ENCODE results near the gene SHISA7.
A peak's percentile ranks its signal among the peaks of the same experiment; 100 is the strongest.
"Not testable (repeated sequence)": the region's sequence is repeated elsewhere in the genome, so short reads cannot be mapped to it uniquely, and the experiment has no call there.

The SHISA7 gene

DNA sequence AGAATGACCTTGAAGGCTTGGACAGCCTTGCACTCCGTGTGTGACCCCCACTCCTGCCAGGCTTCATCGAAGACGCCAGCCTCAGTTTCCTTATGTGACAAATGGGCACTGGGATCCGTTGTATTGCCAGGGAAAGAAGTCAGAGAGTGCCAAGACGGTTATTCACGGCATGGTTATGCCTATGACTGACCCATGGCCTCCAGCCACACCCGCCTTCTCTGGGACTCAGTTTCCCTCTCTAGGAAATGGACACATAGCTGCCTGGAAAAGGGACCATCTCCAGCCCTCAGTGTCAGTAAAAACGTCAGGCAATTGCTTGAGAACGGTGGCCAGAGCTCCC is 34.6 kb downstream of the SHISA7 start:
- no peak for DNase-seq

DNA sequence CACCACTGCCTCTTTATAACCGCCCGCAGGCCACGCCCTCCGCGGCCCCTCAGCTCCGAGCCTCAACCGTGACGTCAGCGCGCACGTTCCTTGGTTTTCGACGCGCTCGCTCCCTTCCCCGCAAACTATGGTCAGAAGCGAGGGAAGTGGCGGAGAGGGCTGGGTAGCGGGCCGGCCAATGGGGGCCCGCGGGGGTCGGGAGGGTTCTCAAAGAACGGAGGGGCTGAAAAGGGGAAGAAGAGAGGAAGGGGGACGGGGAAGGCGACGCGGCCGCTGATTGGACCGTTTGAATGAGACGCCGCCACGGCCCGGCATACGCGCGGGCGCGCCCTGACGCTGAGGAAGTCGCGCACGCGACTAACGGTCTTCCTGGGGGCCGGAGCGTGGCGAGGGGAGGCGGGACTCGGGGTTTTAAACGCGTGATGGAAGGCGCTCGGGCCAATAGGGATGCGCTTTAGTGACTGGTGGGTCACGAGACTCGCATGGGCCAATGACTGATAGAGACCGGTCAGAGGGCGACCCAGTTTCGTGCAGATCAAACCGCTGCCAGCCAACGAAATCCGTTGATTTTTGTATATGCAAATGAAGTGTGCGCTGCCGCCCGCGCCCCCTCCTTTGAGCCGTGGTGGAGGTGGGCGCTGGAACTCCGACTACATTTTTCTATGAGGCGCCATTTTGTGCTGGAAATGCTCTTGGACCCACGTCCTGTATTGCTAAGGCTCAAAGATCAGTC is 35.1 kb downstream of the SHISA7 start:
- peak; percentile 99 for DNase-seq

DNA sequence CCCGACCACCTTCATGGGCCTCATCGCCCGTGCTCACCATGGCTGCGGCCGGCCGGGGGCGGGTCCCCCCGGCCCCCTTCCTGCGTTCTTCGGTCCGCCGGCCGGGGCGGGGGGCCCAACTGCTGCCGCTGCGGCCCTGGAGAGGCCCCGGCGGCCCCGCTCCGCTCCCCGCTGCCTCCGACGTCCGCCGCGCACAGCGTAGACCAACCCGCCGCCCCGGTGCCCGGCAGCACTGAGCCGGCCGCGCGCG is 35.6 kb downstream of the SHISA7 start, which contains the start of gene UBE2S:
Gene UBE2S, minus strand, starts transcription at position 239 of the 250 bp plus-strand sequence. Its CDS starts 199 bp downstream, at position 40.
- DNase-seq, result not testable (repeated sequence)

DNA sequence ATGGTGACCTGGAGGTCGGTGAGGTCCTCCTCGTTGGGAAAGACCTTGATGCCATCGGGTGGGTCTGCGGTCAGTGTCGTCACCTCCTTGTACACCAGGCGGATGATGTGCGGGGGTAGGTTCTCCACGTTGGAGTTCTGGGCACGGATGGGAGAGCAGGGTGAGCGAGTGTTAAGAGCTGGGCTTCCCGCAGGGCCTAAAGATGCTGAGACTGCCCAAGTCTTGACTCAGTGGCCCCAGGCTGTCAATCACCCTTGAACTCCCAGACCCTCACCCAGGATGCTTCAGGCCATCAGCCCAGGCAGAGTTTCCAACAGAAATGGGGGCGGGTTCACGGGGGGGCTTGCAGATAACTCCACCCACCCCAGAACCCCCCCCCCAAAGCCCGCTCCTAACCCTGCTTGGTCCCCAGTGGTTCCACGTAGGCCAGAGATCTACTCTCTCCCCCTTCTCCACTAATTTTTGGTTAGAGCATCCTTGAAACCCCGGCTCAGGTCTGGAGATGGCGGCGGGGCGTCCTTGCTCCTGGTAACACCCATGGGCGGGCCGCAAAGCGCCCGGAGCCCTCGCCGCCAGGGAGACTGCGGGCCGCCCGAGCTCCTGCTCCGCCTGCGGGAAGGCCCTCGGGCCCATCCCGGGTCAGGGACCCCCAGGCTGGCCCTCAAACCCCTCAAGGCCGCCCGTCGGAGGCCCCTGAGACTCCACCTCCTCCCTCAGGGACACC is 36.1 kb downstream of the SHISA7 start:
- peak; percentile 25 for DNase-seq

DNA sequence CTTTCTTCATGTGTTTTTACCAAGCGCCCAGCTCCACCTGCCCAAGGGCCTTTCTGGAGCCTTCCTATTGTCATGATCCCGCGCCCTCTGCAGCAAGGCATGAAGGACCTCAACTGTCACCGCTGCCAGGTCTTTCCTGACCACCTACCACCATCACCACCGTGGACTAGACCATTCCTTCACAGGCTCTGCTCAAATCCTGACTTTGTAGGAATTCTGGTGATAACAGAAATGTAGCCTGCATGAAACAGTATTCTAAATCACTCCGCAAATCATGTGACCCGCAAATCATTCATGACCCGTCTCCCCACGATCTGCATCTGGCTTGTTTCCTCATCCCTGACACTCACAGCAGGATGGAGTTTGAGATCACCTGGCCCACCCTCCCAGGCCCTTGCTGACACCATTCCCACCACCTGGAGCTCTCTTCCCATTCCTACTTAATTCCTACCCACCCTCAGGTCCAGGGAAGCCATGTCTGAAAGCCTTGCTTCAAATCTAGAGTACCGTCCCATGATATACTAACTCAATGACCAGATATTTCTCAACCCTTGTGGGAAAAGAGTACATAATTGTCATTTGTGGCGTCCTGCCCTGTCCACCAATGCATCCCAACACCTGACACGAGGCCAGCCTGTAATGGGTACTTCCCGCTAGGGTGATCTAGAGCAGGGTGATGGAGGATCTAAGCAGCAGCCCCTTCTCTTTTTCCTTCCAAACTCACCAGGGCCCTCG is 36.8 kb downstream of the SHISA7 start:
- DNase-seq, result no peak

DNA sequence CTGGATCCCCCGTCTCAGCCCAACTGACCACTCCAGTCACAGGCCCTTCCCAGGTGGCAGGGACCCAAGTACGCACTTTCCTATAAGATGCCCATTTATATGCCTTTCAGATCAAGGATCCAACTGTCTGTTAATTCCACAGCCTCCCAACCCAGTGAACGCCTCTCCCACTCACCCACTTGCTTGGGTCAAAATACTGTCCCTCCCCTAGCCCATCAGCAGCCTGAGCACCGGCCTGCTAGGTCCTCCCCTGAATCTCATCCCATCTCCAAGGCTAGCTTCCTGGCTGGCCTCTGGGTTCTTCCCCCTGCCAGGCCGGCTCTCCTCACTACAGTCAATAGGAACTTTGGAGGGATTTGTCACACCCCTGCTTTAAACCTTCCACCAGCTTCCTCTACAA is 37.5 kb downstream of the SHISA7 start:
- DNase-seq, result no peak

DNA sequence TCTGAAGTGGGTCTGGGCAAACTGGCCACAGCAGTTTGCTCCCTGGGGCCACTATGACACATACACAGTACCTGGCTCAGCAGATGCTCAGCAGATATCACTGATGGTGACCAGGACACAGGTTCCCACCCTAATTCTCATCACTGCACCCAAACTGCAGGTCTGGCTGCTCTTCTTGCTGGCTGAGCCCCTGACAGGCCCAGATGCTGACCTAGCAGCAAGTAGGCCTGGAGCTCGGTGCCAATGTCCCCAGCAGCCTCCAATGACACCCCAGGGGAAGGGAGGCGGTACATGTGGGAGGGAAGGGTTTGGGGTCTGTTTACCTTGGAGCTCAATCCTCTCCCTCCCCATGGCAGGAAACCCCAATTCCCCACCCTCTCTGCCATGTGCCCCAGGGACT is 40.6 kb downstream of the SHISA7 start:
- DNase-seq, result no peak

DNA sequence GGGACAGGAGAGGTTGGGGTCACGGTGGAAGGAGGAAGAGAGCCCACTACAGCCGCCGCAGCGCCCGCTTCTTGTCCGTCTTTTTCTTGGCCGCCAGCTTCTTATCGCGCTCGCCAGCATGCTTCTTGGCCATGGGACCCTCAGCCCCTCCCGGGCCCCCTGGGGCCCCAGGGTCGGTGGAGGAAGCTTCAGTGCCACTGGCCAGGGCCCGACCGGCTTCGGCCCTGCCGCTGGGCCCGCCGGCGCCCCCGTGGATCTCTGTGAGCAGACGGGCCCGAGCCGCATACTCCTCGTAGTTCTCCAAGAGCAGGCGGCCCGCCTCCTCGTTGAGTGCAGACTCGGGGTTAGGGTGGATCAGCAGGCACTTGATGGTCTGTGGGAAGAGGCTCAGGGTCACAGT is 41.7 kb downstream of the SHISA7 start:
- DNase-seq, result not testable (repeated sequence)

DNA sequence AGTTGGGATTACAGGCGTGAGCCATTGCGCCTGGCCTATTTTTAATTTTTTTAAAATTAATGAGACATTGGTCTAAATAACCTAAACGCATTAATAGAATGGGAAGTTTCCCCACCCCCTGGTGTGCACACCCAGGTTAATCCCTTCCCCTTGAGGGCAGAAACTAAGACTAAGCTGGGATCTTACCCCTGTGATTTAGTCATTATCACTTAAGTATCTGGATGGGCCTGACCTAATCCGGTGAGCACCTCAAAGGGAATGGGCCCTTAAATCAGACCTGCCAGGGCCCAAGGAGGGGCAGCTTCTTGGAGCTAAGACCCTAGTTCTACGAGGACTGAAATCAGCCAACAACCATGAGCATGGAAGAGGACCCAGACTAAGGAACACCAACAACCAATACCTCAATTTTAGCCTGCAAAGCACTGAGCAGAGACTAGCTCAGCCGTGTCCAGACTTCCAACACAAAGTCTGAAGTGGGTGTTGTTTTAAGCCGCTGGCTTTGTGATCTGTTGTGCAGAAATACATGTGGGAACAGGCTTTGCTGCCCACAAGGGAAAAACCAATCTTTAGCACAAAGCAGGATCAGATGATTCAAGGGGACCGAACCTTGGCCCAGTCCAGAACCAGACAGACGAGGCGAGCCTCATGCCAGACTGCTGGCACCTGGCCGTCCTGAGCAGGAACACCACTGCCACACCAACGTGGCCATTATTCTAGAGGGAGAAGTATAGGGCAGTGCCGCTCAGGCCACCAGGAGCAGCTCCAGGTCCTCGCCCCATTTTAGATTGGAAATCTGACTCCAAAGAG is 42.6 kb downstream of the SHISA7 start:
- no peak for DNase-seq

DNA sequence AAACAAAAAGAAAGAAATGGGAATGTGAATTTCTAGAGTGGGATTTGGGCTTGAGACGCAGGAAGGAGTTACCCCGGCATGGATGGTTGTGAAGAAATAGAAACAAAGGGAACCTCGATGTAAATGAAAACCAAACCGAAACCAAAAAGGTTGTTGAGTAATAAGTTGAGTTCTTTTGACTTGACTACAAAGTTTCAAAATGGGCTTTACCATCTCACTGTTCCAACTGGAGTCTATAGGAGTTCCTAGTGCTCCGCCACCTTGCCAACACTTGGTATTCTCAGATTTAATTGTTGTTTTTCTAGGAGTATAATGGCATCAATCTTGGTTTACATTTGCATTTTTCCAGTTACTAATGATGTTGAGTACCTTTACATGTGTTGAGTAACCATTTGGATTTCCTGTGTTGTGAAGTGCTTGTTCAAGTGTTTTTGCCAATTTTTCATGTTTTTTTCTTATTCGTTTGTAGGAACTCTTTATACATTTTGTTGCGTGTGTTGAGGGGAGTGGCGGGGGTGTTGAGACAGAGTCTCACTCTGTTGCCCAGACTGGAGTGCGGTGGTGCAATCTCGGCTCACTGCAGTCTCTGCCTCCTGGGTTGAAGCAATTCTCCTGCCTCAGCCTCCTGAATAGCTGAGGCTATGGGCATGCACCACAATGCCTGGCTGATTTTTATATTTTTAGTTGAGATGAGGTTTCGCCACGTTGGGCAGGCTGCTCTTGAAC is 44.7 kb downstream of the SHISA7 start:
- no peak for DNase-seq

DNA sequence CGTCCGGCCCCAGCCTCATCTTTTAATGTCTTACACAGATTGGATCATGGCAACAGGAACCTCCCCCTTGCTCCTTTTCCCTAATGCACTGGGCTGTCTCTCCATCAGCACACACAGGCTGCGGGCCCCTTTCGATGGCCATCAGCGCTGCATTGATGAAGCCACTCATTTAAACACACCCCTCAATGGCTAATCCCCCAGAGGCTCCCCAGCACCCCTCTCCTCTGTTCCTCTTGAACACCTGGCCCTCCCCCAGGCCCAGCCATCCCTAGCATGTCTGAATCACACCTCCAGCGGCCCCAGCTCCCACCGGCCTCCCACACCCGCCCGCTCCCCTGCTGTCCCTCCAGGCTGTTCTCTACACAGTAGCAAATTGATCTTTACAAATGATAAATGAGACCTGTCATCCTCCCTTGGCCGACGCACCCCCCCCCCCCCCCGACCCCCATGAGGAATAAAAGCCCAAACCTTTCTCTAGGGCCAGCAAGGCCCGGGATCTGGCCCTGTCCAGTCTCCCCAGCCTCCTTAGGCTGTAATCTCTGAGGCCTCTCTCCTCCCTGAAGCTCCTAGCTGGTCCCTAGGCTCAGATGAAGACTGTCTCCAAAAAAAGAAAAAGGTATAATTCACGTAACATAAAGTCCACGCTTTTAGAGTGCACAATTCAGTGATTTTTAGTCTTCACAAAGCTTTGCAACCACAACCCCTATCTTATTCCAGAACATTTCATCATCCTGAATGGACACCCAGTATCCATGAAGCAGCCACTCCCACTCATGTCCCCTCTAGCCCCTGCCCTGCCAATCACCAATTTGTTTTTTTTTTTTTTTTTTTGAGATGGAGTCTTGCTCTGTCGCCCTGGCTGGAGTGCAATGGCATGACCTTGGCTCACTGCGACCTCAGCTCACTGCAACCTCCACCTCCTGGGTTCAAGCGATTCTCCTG is 50.0 kb downstream of the SHISA7 start:
- DNase-seq, result no peak

DNA sequence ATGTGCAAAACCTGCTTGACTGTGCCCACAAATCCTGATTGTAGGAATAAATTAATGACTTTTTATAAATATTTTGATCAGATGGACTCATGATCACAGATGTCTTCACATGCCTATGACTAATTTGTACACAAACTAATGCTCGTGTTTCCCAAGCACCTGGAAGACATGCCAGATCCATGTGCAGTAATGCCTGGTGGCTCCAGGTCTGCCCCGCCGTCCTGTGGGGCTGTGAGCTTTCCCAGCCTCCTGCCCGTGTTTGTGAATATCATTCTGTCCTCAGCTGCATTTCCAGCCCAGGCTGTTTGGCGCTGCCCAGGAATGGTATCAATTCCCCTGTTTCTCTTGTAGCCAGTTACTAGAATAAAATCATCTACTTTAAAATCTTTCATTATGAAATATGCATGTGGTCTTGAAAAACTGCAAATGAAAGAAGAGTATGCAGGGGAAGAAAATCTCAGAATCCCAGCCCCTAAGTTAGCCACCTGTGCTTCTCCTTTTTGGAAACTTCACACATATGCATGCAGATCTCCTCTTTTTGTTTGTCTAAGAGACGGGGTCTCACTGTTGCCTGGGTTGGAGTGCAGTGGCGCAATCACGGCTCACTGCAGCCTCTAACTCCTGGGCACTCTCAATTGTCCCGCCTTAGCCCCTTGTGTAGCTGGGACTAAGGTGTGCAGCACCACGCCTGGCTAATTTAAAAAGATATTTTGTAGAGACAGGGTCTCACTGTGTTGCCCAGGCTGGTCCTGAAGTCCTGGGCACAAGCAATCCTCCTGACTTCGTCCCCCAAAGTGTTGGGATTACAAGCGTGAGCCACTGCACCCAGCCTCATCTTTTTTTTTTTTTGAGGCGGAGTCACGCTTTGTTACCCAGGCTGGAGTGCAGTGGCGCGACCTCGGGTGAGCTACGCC is 51.1 kb downstream of the SHISA7 start:
- DNase-seq, result no peak

DNA sequence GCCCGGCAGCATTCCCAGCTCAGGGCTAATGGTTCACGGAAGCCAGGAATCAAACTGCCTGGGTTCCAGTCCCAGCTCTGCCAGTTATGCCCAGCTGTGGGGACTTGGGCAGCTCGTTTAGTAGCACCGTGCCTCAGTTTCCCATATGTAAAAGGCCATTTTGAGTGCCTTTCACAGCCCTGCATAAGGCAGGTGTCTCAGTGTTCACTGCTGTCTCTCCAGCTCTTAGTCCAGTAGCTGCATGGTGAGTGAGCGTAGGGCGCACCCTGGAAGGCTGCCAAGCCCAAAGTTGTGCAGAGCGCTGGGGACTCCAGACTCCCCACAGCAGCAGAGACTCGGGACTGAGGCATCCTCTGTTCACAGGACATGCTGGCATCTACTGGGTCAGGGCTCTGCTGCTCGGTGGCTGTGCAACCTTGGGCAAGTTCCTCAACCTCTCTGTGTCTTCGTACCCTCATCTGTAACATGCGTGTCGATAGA is 51.9 kb downstream of the SHISA7 start:
- DNase-seq, result no peak

DNA sequence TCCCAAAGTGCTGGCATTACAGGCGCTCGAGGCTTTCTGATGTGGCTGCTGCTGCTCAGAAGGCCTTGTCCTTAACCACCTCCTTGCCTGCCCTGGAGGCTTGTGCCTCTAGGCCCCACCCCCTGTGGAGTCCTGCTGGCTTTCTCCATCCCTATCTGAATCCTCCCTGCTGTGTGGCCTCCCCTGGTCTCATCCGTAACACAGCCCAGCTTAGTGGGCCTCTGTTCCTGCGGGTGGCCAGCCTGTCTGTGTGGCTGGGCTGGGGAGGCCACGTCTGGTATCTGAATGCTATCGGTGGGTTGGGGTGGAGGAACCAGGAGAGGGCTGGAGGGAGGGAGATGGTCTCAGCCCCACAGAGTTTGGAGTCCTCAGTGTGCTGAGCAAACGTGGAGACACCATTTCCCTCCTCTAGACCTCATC is 52.6 kb downstream of the SHISA7 start:
- DNase-seq, result no peak

DNA sequence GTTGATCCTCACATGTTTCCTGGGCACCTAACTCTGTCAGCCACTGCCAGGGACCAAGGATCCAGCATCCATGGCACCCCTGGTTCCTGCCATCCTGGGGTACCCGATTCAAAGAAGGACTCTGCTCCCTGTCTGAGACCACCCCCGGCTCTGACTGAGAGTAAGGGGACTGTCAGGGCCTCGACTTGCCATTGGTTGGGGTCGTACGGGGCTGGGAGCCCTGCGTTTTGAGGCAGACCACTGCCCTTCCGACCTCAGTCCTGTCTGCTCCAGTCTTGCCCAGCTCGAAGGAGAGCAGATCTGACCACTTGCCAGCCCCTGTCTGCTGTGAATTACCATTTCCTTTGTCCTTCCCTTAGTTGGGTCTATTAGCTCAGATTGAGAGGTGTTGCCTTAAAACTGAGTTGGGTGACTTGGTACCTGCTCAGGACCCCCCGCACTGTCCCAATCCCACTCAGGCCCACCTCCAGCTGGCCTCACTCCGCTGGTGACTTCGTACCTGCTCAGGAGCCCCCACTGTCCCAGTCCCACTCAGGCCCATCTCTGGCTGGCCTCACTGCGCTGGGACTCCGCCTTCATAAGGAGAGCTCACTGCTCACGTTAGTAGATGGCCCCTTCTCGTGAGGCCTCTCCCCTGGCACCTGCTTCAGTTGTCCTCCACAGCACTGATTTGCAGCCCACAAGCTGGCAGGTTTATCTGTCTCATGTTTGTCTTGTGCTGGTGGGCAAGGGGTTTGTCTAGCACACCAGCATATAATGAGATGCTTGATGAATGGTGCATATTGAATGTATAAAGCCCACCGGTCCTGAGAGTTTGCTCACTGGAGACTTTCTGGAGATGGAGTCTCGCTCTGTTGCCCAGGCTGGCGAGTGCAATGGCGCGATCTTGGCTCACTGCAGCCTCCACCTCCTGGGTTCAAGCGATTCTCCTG is 53.4 kb downstream of the SHISA7 start:
- no peak for DNase-seq

DNA sequence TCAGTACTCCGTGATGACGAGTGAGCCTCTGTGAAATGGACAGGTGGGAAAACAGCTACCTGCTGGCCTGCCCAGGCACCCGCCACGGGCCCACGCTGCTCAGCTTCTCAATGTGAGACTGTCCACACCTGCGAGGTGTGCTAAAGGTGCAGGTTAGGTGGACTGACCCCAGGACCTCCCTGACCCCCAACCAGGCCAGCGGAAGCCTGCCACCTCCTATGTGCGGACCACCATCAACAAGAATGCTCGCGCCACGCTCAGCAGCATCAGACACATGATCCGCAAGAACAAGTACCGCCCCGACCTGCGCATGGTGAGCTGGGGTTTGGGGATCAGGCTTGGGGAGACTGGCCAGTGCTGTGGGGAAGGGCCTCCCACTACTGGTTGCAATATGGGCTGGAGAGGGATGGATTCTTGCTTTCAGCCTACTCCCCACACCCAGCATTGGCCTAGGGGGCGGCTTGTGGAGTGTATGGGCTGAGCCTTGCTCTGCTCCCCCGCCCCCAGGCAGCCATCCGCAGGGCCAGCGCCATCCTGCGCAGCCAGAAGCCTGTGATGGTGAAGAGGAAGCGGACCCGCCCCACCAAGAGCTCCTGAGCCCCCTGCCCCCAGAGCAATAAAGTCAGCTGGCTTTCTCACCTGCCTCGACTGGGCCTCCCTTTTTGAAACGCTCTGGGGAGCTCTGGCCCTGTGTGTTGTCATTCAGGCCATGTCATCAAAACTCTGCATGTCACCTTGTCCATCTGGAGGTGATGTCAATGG is 55.2 kb downstream of the SHISA7 start:
- no peak for DNase-seq

DNA sequence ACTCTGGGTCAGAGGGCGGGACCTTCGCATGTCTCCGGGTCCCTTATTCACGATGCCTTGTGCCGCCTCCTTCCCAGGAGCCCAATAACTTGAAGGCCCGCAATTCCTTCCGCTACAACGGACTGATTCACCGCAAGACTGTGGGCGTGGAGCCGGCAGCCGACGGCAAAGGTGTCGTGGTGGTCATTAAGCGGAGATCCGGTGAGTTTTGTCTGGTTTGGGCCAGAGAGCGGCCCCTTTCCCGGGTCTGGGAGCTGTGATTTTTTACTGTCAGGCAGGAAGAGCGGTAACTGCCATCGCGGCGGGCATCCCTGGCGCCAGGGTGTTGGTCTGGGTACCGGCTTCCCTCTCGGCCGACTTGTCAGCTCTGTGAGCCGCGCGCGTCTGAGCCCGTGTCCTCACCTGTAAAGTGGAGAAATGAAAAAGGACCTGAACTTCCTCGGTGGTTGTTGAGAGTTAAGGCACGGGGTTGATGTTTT is 56.6 kb downstream of the SHISA7 start:
- peak; percentile 23 for DNase-seq

Data from CD4-positive, alpha-beta T cell treated with Interleukin-17A for 1 hour (primary cell).